Measurements from ENCODE around the gene C1orf115.

The C1orf115 gene

DNA sequence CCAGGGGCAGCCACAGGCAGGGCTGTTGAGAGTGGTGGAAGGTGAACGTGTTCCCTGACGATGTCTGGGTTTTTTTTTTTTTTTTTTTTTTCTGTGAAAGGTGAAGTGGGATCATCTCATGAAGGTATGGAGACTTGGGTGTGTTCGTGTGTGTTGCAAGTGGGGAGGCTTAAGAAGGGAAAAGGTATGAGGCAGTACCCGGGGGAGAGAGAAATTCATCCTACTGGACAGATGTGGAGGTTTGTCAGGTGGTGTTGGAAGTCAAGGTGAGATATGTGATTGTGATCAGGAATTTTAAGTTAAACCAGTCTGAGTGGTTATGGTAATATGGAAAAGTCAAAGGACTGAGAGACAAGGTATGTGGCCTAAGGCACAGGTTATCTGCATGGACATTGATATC lies 5.3 kb downstream of the C1orf115 start:
- peaks cover 14% of the 10 kb centered on the region for H3K27me3 ChIP-seq (ENCODE audit: insufficient read depth, poor library complexity, severe bottlenecking)
- H3K27ac ChIP-seq (replicated peaks) = no peak overlapping the region
- no peak for DNase-seq (ENCODE audit: low read depth in 1 of 2, low spot score in 1 of 2)
- H3K4me3 ChIP-seq (replicated peaks; ENCODE audit: insufficient read depth, low read length) = no peak overlapping the region
- TF ChIP-seq POLR2AphosphoS5 (IDR thresholded peaks at IDR 0.05; ENCODE audit: low read depth) (no peak), SPI1 (IDR thresholded peaks at IDR 0.05; ENCODE audit: borderline replicate concordance, low read depth) (no peak), GABPA (IDR thresholded peaks at IDR 0.05; ENCODE audit: low read depth) (no peak)
- TF ChIP-seq, protein P1, sequence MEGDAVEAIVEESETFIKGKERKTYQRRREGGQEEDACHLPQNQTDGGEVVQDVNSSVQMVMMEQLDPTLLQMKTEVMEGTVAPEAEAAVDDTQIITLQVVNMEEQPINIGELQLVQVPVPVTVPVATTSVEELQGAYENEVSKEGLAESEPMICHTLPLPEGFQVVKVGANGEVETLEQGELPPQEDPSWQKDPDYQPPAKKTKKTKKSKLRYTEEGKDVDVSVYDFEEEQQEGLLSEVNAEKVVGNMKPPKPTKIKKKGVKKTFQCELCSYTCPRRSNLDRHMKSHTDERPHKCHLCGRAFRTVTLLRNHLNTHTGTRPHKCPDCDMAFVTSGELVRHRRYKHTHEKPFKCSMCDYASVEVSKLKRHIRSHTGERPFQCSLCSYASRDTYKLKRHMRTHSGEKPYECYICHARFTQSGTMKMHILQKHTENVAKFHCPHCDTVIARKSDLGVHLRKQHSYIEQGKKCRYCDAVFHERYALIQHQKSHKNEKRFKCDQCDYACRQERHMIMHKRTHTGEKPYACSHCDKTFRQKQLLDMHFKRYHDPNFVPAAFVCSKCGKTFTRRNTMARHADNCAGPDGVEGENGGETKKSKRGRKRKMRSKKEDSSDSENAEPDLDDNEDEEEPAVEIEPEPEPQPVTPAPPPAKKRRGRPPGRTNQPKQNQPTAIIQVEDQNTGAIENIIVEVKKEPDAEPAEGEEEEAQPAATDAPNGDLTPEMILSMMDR (IDR thresholded peaks at IDR 0.05; ENCODE audit: insufficient read depth, low read length) = no peak
- TF ChIP-seq, protein P2, sequence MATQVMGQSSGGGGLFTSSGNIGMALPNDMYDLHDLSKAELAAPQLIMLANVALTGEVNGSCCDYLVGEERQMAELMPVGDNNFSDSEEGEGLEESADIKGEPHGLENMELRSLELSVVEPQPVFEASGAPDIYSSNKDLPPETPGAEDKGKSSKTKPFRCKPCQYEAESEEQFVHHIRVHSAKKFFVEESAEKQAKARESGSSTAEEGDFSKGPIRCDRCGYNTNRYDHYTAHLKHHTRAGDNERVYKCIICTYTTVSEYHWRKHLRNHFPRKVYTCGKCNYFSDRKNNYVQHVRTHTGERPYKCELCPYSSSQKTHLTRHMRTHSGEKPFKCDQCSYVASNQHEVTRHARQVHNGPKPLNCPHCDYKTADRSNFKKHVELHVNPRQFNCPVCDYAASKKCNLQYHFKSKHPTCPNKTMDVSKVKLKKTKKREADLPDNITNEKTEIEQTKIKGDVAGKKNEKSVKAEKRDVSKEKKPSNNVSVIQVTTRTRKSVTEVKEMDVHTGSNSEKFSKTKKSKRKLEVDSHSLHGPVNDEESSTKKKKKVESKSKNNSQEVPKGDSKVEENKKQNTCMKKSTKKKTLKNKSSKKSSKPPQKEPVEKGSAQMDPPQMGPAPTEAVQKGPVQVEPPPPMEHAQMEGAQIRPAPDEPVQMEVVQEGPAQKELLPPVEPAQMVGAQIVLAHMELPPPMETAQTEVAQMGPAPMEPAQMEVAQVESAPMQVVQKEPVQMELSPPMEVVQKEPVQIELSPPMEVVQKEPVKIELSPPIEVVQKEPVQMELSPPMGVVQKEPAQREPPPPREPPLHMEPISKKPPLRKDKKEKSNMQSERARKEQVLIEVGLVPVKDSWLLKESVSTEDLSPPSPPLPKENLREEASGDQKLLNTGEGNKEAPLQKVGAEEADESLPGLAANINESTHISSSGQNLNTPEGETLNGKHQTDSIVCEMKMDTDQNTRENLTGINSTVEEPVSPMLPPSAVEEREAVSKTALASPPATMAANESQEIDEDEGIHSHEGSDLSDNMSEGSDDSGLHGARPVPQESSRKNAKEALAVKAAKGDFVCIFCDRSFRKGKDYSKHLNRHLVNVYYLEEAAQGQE (IDR thresholded peaks at IDR 0.05; ENCODE audit: insufficient replicate concordance, low read depth) = no peak

DNA sequence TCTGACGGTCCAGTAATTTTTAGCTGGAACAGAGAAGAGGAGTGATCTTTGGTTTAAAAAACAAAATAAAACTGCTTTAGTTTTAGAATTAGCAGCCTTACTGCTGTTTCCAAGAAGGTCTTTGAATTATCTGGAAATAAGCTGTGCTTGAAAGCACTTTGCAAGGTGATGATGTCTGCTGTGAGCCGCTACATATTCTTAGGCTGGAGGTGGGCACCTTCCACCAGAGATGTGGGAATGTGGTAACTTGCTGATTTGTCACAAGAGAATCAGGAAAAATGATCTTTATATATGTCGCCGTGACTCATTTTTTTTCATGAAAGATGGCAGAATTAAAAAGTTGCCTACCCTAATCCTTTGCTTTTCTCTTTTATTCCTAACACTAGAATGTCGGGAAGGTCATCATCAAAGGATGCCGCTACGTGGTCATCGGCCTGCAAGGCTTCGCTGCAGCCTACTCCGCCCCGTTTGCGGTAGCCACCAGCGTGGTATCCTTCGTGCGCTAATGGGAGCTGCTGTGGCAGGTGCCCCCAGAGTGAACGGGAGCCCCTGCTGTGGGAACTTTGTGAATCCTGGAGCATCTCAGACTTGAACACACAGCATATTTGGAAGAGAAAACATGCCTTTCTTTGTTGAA lies 6.2 kb downstream of the C1orf115 start:
- H3K4me3 ChIP-seq (replicated peaks; ENCODE audit: insufficient read depth, low read length) = no peak overlapping the region
- H3K27ac ChIP-seq (replicated peaks) = no peak overlapping the region
- no peak for TF ChIP-seq POLR2AphosphoS5 (IDR thresholded peaks at IDR 0.05; ENCODE audit: low read depth)
- no peak for TF ChIP-seq SPI1 (IDR thresholded peaks at IDR 0.05; ENCODE audit: borderline replicate concordance, low read depth)
- TF ChIP-seq, protein P1 (IDR thresholded peaks at IDR 0.05; ENCODE audit: insufficient read depth, low read length) = no peak
- TF ChIP-seq, protein P2 (IDR thresholded peaks at IDR 0.05; ENCODE audit: insufficient replicate concordance, low read depth) = no peak
- TF ChIP-seq GABPA (IDR thresholded peaks at IDR 0.05; ENCODE audit: low read depth) = no peak
- DNase-seq (ENCODE audit: low read depth in 1 of 2, low spot score in 1 of 2) = no peak
- peaks cover 7% of the 10 kb centered on the region for H3K27me3 ChIP-seq (ENCODE audit: insufficient read depth, poor library complexity, severe bottlenecking)

DNA sequence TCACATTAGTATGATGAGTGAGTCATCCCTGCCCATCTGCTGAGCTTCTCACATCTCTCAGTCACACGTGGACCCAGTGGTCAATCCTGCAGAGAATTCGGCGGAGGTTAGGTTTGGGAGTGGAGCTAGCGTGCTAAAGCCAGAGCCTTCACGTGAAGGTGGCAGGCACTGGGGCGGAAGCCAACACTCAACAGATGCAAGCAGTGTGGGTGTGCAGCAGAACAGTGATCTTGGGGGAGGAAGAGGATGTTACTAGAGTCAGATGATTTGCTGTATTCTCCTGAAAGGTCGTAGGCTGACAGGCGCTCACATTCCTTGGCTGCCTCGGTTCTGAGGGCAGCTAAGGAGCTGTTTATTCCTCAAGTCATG lies 6.7 kb downstream of the C1orf115 start:
- TF ChIP-seq GABPA (IDR thresholded peaks at IDR 0.05; ENCODE audit: low read depth) (no peak), POLR2AphosphoS5 (IDR thresholded peaks at IDR 0.05; ENCODE audit: low read depth) (no peak), SPI1 (IDR thresholded peaks at IDR 0.05; ENCODE audit: borderline replicate concordance, low read depth) (no peak)
- TF ChIP-seq, protein P2 (IDR thresholded peaks at IDR 0.05; ENCODE audit: insufficient replicate concordance, low read depth) = no peak
- TF ChIP-seq, protein P1 (IDR thresholded peaks at IDR 0.05; ENCODE audit: insufficient read depth, low read length) = no peak
- Histone ChIP-seq H3K27ac (replicated peaks) (no peak overlapping the region), H3K27me3 (ENCODE audit: insufficient read depth, poor library complexity, severe bottlenecking) (peaks cover 7% of the 10 kb centered on the region), H3K4me3 (replicated peaks; ENCODE audit: insufficient read depth, low read length) (no peak overlapping the region)
- no peak for DNase-seq (ENCODE audit: low read depth in 1 of 2, low spot score in 1 of 2)
